GM12864 (cell line): ENCODE data around the gene ALB.

Source experiments
- DNase-seq: peaks from one replicate; pipeline ENCODE4 v3.0.0-alpha.2; 2011; ENCODE audit warnings: low read depth
- H3K4me3 ChIP-seq: 2 replicates; pipeline ENCODE4 v1.5.1; 2011; ENCODE audit warnings: mild to moderate bottlenecking, low read depth, low read length, control low read depth
- TF ChIP-seq, protein P1 (sequence below): IDR thresholded peaks from 2 replicates; pipeline ENCODE4 v1.5.1; 2011; ENCODE audit warnings: low read depth, mild to moderate bottlenecking, moderate library complexity, low read length, control low read depth, inconsistent platforms; ENCODE audit errors: missing control alignments

Gene ALB

GRCh38 chr4:73454920-73455319 is 50.8 kb downstream of the ALB start:
- TF ChIP-seq, protein P1, sequence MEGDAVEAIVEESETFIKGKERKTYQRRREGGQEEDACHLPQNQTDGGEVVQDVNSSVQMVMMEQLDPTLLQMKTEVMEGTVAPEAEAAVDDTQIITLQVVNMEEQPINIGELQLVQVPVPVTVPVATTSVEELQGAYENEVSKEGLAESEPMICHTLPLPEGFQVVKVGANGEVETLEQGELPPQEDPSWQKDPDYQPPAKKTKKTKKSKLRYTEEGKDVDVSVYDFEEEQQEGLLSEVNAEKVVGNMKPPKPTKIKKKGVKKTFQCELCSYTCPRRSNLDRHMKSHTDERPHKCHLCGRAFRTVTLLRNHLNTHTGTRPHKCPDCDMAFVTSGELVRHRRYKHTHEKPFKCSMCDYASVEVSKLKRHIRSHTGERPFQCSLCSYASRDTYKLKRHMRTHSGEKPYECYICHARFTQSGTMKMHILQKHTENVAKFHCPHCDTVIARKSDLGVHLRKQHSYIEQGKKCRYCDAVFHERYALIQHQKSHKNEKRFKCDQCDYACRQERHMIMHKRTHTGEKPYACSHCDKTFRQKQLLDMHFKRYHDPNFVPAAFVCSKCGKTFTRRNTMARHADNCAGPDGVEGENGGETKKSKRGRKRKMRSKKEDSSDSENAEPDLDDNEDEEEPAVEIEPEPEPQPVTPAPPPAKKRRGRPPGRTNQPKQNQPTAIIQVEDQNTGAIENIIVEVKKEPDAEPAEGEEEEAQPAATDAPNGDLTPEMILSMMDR: no peak
- no peak for DNase-seq
- no peak overlapping the region for H3K4me3 ChIP-seq

DNA sequence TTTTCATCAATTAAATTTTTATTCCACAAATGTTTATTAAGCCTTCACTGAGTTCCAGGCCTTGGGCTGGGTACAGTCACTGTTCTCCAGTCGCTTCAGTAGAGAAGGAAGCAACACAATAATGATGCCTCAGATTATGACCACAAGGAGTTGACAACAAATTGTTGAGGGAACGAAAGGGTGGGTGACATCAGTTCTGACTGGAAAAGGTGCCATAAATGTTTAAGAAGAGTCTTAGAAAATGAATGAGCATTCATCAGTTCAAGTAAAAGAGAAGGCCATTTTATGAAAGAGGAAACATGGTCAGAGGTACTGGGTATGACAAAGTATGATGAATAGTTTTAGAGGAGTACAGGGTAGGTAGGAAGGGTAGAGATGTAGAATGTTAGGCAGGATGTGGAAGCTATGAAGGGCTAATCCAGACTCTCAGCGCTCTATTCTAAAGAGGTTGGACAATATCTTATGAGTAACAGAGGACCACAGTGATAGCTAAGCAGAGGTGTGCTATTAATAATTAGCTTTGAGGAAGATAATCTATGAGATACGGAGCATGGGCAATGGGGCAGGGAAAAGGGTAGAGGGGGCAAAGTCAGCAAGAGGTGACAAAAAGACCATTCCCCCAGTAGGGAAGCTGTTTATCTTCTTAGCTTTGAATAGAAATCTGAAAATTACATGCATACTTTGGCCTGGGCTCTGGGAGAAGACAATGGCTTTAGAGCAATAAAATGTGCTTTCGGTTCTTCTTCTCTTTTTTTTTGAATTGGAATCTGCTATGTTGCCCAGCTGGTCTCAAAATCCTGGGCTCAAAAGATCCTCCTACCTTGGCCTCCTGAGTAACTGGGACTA is 52.3 kb downstream of the ALB start:
- H3K4me3 ChIP-seq: no peak overlapping the region

GRCh38 chr4:73458184-73459047 is 54.3 kb downstream of the ALB start:
- TF ChIP-seq, protein P1: no peak
- DNase-seq: no peak
- no peak overlapping the region for H3K4me3 ChIP-seq

More for the DNA sequence above, 52.3 kb downstream of the ALB start:
- no peak for DNase-seq
- TF ChIP-seq, protein P1: no peak

DNA sequence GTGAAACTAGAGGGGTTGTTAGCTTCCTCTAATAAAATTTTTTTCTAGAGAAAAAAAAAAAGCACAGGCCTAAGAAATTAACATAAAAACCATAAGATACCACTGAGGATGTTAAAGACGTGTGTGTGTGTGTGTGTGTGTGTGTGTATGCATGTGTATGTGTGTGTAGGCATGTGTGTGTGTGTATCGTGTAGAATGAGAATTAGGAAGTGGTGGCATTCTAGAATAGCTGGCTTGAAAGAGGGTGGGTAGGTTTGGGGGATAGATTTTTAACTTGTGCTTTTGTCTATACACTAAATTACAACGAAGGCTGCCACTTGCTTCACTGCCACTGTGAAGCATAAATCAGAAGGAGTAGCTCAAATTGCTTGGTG is 54.9 kb downstream of the ALB start:
- no peak overlapping the region for H3K4me3 ChIP-seq
- DNase-seq: no peak
- TF ChIP-seq, protein P1: no peak

DNA sequence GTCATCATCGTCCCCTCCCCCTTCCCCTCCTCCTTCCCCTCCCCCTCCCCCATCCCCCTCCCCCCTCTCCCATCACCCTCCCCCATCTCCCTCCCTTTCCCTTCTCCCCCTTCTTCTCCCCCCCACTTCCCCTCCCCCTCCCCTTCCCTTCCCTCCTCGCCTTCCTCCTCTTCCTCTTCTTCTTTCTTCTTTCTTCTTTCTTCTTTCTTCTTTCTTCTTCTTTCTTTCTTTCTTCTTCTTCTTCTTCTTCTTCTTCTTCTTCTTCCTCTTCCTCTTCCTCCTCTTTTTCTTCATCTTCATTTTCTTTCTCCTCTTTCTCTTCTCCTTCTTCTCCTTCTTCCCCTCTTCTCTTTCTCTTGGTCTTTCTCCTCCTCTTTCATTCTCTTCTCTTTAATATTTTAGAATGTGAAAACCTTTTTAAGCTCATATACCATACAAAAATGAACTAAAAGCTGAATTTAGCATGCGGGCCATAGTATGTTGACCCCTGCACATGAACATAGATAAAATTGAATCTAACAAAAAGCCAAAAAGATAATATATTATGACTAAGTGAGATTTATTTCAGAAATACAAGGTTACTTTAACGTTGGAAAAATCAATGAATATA is 56.9 kb downstream of the ALB start:
- no peak overlapping the region for H3K4me3 ChIP-seq
- TF ChIP-seq, protein P1: no peak
- DNase-seq: no peak

DNA sequence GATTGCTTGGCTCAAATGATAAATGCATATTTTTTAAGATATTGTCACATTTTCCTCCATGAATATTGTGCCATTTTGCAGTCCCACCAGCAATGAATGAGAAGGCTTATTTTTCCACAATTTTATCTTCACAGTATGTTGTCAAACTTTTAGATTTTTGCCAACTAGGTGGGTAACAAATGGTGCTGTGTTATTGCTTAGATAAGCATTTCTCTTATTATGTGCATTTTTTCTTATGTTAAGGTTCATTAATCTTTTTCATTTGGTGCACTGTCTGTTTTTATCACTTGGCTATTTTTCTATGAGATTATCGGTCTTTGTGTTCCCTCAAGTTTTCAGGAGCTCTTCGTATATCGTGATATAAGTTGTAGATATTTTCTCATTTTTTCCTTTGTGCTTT is 64.1 kb downstream of the ALB start:
- DNase-seq: no peak
- TF ChIP-seq, protein P1: no peak
- no peak overlapping the region for H3K4me3 ChIP-seq
